Neural cell (in vitro differentiated cells): ENCODE results near the gene DCTN1.

Experiments used
- EP300 ChIP-seq: fragments of 450-650 bp; conservative IDR thresholded peaks from 2 replicates; pipeline ENCODE4 v1.6.1; 2014; ENCODE audit warnings: antibody characterized with exemption, mild to moderate bottlenecking, moderate library complexity; ENCODE audit not compliant: poor library complexity, severe bottlenecking
- EZH2 ChIP-seq: fragments of 200-600, 300-800 bp; shearing (Covaris generic), sonication (generic); IDR thresholded peaks from 2 replicates; pipeline ENCODE4 v1.6.1; 2014; ENCODE audit warnings: antibody characterized with exemption, low read length, borderline replicate concordance, mild to moderate bottlenecking; ENCODE audit not compliant: insufficient read depth, poor library complexity, severe bottlenecking
- POLR2AphosphoS5 ChIP-seq: IDR thresholded peaks from 2 replicates; pipeline ENCODE4 v1.6.1; 2012
- RAD21 ChIP-seq: fragments of 450-650 bp; conservative IDR thresholded peaks from 2 replicates; pipeline ENCODE4 v1.6.1; 2014; ENCODE audit warnings: antibody characterized with exemption, mild to moderate bottlenecking, moderate library complexity
- SMC3 ChIP-seq: fragments of 450-650 bp; conservative IDR thresholded peaks from 2 replicates; pipeline ENCODE4 v1.6.1; 2014; ENCODE audit warnings: antibody characterized with exemption, mild to moderate bottlenecking, moderate library complexity; ENCODE audit not compliant: poor library complexity
- TF ChIP-seq, protein P1 (sequence below): fragments of 450-650 bp; IDR thresholded peaks from 2 replicates; pipeline ENCODE4 v1.5.1; 2014; ENCODE audit warnings: antibody characterized with exemption, mild to moderate bottlenecking, moderate library complexity; ENCODE audit not compliant: poor library complexity, severe bottlenecking
- TF ChIP-seq, protein P2 (sequence below): IDR thresholded peaks from 2 replicates; pipeline ENCODE4 v1.6.1; 2012; ENCODE audit warnings: borderline replicate concordance

DNA sequence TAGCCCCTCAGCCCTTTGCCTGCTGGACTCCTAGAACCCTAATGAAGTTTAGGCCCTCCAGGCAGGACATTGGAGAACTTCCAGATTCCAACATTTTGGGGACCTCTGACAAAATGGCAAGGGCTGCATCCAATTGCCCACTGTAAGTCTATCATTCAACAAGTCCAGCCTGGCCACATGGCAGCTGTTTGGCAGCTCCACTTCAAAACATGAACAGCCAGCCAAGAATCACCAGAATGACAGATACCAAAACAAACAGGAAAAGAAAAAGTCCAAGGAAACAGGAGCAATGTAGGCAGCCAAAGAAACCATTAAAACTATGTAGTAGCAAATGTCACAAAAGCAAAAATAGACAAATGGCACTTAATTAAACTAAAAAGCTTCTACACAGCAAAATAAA lies 62.4 kb downstream of the DCTN1 start:
- TF ChIP-seq EZH2 (no peak), POLR2AphosphoS5 (no peak), RAD21 (no peak), EP300 (no peak), SMC3 (no peak)
- TF ChIP-seq, protein P1, sequence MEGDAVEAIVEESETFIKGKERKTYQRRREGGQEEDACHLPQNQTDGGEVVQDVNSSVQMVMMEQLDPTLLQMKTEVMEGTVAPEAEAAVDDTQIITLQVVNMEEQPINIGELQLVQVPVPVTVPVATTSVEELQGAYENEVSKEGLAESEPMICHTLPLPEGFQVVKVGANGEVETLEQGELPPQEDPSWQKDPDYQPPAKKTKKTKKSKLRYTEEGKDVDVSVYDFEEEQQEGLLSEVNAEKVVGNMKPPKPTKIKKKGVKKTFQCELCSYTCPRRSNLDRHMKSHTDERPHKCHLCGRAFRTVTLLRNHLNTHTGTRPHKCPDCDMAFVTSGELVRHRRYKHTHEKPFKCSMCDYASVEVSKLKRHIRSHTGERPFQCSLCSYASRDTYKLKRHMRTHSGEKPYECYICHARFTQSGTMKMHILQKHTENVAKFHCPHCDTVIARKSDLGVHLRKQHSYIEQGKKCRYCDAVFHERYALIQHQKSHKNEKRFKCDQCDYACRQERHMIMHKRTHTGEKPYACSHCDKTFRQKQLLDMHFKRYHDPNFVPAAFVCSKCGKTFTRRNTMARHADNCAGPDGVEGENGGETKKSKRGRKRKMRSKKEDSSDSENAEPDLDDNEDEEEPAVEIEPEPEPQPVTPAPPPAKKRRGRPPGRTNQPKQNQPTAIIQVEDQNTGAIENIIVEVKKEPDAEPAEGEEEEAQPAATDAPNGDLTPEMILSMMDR, result no peak
- TF ChIP-seq, protein P2, sequence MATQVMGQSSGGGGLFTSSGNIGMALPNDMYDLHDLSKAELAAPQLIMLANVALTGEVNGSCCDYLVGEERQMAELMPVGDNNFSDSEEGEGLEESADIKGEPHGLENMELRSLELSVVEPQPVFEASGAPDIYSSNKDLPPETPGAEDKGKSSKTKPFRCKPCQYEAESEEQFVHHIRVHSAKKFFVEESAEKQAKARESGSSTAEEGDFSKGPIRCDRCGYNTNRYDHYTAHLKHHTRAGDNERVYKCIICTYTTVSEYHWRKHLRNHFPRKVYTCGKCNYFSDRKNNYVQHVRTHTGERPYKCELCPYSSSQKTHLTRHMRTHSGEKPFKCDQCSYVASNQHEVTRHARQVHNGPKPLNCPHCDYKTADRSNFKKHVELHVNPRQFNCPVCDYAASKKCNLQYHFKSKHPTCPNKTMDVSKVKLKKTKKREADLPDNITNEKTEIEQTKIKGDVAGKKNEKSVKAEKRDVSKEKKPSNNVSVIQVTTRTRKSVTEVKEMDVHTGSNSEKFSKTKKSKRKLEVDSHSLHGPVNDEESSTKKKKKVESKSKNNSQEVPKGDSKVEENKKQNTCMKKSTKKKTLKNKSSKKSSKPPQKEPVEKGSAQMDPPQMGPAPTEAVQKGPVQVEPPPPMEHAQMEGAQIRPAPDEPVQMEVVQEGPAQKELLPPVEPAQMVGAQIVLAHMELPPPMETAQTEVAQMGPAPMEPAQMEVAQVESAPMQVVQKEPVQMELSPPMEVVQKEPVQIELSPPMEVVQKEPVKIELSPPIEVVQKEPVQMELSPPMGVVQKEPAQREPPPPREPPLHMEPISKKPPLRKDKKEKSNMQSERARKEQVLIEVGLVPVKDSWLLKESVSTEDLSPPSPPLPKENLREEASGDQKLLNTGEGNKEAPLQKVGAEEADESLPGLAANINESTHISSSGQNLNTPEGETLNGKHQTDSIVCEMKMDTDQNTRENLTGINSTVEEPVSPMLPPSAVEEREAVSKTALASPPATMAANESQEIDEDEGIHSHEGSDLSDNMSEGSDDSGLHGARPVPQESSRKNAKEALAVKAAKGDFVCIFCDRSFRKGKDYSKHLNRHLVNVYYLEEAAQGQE, result no peak
